CD4-positive, alpha-beta T cell treated with Interferon alpha-2 for 1 hour (primary cell): ENCODE results near the gene AUTS2.
"Not testable (repeated sequence)": the region's sequence is repeated elsewhere in the genome, so short reads cannot be mapped to it uniquely, and the experiment has no call there.

Experiments
- DNase-seq, 2 donors: peaks; one replicate each; pipeline ENCODE4 v3.0.0-alpha.2; 2020 to 2022

Gene AUTS2

DNA sequence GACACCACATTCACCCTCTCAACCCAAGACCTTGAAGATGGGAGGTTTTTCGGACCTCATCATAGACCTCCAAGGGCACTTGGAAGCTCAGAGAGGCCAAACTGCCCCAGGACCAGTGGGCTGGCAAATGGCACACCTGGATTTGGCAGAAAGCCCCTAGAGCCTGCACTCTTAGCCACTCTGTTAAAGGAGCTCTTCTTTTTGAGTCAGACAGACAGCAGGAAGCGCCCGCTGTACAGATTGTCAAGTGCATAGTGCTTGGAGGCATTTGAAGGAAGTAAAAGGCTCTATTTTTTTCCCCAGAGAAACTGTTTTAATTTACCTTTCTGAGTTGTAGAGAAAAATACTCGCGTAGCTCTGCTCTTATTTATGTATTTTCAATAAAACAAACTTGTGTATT lies 1125.1 kb downstream of the AUTS2 start:
- no peak for DNase-seq

DNA sequence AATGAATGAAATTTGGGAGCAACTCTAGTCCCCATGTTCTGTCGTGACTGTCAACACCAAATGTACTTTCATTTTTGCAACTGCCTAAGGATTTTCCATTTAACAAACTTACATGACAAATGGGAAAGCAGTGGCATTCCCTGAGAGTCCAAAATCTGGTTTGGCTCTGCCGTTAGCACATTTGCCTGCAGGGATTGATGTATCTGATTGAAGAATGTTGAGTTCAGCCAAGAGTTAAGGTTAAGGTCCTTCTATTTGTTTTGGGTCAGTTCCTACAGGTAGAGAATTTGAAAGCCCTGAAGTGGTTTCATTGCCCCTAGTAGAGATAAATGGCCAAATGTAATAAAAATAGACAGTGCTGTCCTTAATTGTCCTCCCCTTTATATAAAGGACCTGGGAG lies 1127.2 kb downstream of the AUTS2 start:
- DNase-seq, result no peak

GRCh38 chr7:70726294-70726693 lies 1128.0 kb downstream of the AUTS2 start:
- DNase-seq, result no peak

DNA sequence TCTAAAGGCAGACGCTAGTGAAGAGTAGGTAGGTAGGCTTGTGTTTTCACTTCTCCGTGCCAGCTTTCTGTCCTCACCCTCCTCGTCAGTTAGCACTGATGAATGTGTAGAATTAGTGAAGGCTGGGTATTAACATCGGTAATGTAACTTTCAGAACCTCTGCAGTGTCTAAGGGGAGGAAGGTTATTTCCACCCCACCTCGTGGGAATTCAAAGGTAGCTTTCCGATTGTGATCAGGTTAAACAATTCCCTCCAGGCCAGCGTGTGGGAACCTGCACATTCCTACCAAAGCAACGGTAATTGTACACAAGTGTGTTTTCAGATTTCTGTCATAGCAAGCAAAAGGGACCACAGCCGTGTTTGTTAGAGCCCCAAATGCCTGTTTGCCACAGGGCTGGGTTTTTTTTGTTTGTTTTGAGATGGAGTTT lies 1128.7 kb downstream of the AUTS2 start:
- DNase-seq, result no peak

- DNase-seq, result no peak
Observed at GRCh38 chr7:70727861-70728260, 1129.6 kb downstream of the AUTS2 start.

- no peak for DNase-seq
Observed at GRCh38 chr7:70728872-70729552, 1130.7 kb downstream of the AUTS2 start.

DNA sequence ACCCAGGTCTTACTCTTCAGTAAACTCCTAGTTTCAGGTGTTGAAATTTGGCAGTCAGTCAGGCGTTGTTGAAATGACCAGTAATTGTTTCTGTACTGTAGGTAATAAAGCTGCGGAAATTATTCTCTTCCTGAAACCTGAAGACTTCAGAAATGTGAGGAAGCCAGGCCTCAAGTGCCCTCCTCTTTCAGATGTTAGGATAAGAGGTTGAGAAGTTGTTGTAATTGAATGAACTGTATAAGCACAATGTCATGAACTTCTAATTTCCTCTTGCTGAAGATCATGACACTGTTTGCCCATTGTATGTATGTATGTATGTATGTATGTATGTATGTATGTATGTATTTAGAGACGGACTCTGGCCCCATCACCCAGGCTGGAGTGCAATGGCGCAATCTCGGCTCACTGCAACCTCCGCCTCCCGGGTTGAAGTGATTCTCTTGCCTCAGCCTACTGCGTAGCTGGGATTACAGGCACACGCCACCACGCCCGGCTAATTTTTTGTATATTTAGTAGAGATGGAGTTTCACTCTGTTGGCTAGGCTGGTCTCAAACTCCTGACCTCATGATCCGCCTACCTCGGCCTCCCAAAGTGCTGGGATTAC lies 1131.4 kb downstream of the AUTS2 start:
- DNase-seq, result not testable (repeated sequence)

- no peak for DNase-seq
Observed at GRCh38 chr7:70730451-70731110, 1132.3 kb downstream of the AUTS2 start.

DNA sequence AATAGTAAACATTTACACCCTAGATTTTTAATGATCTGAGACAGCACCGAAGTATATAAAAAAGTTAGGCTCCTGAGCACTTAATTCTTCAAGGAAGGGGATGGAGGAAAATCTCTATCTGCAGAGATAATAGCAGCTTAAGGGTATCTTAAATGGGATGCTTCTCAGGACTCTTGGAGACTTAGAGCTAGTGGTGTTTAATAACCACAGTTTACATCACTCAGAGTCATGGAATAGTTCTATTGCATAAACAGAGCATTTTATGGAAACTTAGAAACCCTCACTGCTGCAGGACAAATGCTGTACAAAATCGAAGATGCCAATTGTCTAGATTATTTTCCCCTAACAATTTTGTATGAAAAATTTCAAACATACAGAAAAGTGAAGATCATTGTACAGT lies 1134.8 kb downstream of the AUTS2 start:
- no peak for DNase-seq

DNA sequence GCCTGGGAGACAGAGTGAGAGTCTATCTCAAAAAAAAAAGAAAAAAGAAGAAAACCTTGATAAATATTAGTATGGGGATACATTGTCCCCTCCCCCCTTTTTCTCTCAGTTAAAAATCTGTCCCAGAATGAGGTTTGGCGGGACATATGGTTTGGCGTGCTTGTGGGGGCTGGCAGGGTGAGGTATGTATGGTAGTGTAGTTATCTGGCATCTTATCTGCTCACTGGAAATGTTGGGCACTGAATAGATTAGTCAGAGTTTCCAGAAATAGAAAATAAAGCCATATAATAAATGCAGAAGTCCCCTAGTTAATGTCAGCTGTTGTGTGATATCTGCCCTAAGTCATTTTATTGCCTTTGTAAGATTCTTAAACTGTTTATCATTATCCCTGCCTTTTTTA lies 1136.1 kb downstream of the AUTS2 start:
- DNase-seq, result no peak

DNA sequence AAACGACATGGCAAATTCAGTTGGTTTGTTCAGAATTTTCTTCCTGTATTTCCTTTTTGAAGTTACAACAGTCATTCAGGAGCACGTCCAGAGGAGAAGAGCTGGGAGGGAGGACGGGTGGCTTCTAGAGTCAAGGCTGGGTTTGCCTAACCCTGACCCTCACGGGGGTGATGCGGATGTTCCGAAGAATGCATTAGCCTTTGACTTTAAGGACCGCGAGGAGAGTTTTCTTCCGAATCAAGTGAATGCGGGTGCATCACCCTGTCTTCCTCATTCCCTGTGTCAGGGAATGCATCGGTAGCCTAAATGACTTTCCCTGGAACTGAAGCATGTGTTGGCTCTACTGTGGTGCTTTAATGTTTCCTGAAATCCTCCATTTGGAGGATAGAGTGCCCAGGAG lies 1137.0 kb downstream of the AUTS2 start:
- DNase-seq, result no peak

DNA sequence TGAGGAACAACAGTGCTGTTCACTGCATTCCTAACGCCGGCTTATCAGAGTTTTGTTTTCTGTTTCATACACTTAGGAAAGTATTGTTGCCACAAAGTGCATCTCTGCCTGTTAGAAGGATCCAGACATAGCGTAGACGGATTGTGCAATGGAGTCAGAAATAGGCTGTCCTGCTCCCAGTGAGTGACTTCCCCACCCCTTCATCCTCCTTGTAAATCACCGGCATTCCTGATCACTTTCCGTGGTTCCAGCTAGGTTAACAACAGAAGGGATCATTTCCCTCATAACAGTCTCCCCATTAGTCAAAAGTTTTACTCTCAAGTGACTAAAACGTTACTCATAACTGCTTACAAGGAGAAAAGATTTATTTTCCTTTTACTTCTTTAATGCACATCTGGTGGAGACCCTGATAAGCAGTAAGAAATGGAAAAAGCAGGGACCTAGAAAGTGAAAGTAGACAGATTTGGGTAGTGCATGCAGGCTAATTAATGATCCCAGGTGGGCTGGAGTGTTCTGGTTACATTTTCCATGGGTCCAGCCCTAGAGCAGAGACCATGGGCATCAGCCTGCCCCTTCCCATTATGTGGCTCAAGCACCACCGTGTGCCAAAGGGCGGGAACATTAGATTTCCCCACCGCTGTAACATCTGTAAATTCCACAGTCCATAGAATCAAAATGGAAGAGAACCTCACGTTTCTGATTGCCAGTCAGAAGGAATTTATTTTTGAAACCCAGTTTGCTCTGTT lies 1138.6 kb downstream of the AUTS2 start:
- DNase-seq, result no peak

- no peak for DNase-seq
Observed at GRCh38 chr7:70738151-70738885, 1140.0 kb downstream of the AUTS2 start.

DNA sequence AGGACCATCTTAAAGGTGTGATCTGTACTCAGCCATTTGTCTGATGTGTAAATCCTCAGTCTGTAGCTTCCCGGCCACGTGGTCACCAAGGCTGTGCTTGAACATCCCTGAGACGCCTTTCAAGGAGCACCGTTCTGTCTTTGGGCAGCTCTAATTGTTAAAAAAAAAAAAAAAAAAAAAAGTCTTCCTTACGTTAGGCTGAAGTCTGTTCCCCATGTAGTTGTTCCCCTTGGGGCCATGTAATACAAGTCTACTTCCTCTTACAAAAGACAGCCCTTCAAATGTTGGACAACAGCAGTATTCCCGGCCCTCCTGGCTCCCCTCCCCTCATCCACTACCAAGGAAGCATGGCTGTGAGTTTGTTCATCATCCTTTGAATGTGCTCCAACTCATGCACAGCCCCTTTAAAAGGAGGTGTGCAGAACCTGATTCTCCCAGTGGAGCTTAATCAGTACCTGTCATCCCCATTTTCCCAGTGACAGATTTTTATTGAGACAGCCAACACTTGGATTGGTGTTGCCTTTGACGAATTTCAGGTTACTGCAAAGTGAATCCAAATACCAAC lies 1141.5 kb downstream of the AUTS2 start:
- DNase-seq, result no peak

DNA sequence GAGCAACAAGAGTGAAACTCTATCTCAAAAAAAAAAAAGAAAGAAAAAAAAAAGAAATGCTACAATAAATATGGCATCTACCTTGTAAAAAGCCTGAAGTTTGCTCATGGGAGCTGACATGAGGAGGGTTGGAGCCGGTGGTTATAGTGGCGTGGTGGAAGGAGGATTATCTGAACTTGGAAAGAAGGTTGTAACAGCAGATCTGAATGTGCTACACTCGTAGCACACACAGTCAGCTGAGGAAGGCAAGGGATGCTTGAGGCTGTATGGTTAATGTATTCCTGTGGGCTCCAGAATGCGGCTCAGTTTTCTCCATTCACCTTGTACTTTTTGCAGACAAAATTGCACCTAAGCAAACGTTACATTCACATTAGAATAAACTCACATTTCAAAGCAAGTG lies 1143.4 kb downstream of the AUTS2 start:
- DNase-seq, result no peak

DNA sequence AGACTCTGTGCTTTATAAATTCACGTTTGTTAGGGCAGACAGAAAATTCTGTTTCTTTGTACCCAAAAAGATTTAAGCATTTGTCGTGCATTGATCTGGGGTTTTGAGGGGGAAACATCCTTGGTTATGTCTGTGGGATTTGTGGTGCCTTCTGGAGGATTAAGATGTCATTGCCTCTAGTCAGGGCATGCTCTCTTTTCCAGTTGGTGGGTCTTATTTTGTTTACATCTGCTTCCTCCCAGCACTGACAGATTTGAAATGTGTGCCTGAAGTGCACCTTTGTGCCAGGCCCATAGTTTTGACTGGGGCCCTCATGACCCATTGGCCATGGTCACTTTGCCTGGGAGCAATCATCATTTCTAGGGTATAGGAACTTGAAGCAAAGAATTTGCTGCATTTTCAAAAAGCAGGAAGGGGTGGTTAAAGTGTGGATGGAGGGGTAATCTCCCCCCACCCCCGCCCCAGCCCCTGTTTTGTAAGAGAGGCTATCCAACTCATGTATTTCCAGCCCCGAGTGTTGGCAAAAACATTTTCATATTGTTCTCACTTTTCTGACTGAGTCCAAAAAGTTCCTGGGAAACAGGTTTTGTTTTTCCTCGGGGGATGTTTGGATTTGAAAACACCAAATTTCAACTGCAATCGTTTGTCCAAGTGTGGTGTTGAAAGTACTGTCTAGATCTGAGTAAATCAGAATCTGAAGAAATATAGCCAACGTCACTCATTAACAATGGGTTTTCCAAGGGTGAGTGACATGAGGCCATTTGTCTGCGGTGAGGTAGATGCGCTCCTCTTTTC lies 1145.5 kb downstream of the AUTS2 start:
- no peak for DNase-seq

DNA sequence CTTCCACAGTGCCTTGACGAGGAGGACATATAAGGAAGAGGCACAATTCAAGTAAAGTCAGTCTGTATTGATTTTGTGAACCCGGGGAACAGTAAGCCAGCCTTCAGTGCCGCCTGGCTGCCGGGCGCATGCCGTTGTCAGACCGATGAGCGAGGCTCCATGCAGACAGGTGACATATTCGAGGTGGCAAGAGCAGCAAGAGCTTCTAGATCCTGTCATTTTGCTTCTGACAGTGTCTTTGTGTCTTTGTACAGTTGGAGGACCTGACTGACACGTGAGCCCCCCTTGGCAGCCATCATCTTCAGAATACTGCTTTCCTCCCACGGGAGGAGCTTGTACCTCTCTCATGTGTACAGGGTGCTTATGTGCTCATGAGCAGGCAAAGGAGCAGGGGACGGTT lies 1146.2 kb downstream of the AUTS2 start:
- no peak for DNase-seq

- no peak for DNase-seq
Observed at GRCh38 chr7:70749831-70750230, 1151.6 kb downstream of the AUTS2 start.

GRCh38 chr7:70751895-70752294 lies 1153.6 kb downstream of the AUTS2 start:
- no peak for DNase-seq

GRCh38 chr7:70752794-70753241 lies 1154.5 kb downstream of the AUTS2 start:
- no peak for DNase-seq

- no peak for DNase-seq
Observed at GRCh38 chr7:70756789-70757188, 1158.5 kb downstream of the AUTS2 start.

DNA sequence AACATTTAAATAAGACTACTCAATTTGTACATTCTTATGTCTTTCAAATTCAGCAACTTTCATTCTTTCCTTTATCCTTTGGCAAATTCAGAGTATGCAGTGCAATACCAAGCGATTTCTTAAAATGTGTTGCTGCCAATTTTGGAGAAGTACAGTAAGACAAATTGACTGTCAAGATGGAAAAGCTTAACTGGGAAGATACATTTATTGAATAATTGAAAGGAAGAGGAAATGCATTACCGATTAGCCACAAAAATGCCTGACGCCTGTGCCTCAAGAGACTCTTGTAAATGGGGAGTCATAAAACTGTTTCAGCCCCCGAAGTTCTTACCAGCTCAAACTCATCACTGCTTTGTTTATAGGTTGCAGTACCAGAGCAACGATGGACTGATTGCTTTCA lies 1160.4 kb downstream of the AUTS2 start:
- no peak for DNase-seq
